HUES64 (cell line): ENCODE measurements around the gene GNAL.

Source experiments
- H3K27ac ChIP-seq: 2 replicates; pipeline ENCODE4 v1.7.0; 2013; ENCODE audit warnings: low read depth, low read length, inconsistent platforms
- H3K27me3 ChIP-seq: 2 replicates; pipeline ENCODE4 v1.6.1; 2013; ENCODE audit warnings: mild to moderate bottlenecking, low read length; ENCODE audit not compliant: insufficient read depth
- H3K36me3 ChIP-seq: 2 replicates; pipeline ENCODE4 v1.6.1; 2013; ENCODE audit warnings: mild to moderate bottlenecking, low read length; ENCODE audit not compliant: insufficient read depth
- H3K4me1 ChIP-seq: 2 replicates; pipeline ENCODE4 v1.6.1; 2013; ENCODE audit warnings: mild to moderate bottlenecking, low read length, moderate library complexity; ENCODE audit not compliant: insufficient read depth
- H3K4me3 ChIP-seq: 2 replicates; pipeline ENCODE4 v1.5.1; 2013; ENCODE audit warnings: mild to moderate bottlenecking, low read length, moderate library complexity
- H3K9ac ChIP-seq: 2 replicates; pipeline ENCODE4 v1.6.1; 2013; ENCODE audit warnings: mild to moderate bottlenecking, low read depth, low read length
- H3K9me3 ChIP-seq: 2 replicates; pipeline ENCODE4 v1.6.1; 2013; ENCODE audit warnings: low read depth, low read length; ENCODE audit not compliant: insufficient read depth
- WGBS: fragments of 150-250, 120-280 bp; methylation state at CpG from one replicate; pipeline ENCODE4 v1.1.7; 2013; ENCODE audit warnings: missing lambda C conversion rate; 5-methylcytosine and 5-hydroxymethylcytosine counted together

Gene GNAL

DNA sequence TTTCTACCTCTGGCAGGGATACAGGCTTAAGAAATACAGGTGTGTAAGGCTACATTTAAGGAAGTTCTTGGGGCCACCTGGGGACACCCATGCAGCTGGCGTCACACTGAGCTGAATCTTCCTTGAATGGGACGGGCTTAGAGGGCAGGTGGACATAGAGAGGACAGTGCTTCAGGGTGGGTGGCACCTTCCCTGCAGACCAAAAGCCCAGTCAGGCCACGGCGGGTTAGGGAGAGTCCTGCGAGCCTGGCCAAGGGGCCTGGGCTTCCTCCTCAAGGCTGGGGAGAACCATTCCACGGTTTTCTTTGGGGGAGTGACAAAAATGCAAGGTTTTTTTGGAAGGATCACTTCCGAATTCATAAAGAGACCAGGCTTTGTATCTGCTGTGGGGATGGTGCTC is 73.4 kb downstream of the GNAL start:
- H3K9ac ChIP-seq: no peak overlapping the region
- H3K27me3 ChIP-seq: no peaks in the 10 kb centered on the region
- whole genome bisulfite sequencing: 90% methylated on average over 7 of the region's 7 CpGs

DNA sequence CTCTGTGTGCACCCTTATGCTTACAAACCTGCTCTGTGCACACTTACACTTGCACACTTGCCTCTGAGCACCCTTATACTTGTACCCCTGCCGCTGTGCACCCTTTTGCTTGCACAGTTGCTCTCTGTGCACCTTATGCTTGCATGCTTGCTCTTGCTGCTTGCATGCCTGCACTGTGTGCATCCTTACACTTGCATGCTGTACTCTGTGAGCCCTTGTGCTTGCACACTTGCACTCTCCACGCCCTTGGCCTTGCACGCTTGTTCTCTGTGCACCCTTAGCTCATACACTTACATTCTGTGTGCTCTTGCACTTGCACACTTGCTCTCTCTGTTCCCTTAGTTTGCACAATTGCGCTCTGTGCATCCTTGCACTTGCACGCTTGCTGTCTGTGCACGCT is 78.3 kb downstream of the GNAL start:
- Histone ChIP-seq H3K36me3 (no peaks in the 10 kb centered on the region), H3K4me1 (peaks cover 19% of the 10 kb centered on the region), H3K9ac (no peak overlapping the region), H3K4me3 (no peak overlapping the region), H3K9me3 (no peaks in the 10 kb centered on the region), H3K27ac (no peak overlapping the region), H3K27me3 (no peaks in the 10 kb centered on the region)
- WGBS: 94% methylated on average over 6 of the region's 6 CpGs

More for the DNA sequence above, 73.4 kb downstream of the GNAL start:
- Histone ChIP-seq H3K4me1 (peaks cover 22% of the 10 kb centered on the region), H3K27ac (no peak overlapping the region), H3K9me3 (no peaks in the 10 kb centered on the region), H3K4me3 (no peak overlapping the region), H3K36me3 (no peaks in the 10 kb centered on the region)

- H3K9me3 ChIP-seq: no peaks in the 10 kb centered on the region
- WGBS: 97% methylated on average over 4 of the region's 4 CpGs
- no peaks in the 10 kb centered on the region for H3K36me3 ChIP-seq
- no peak overlapping the region for H3K27ac ChIP-seq
- H3K4me3 ChIP-seq: no peak overlapping the region
- no peak overlapping the region for H3K9ac ChIP-seq
- no peaks in the 10 kb centered on the region for H3K27me3 ChIP-seq
- peaks cover 19% of the 10 kb centered on the region for H3K4me1 ChIP-seq
Measured at GRCh38 chr18:11767935-11768334, 78.9 kb downstream of the GNAL start.

- 94% methylated on average over 16 of the region's 16 CpGs for WGBS
Measured at GRCh38 chr18:11775436-11776174, 86.5 kb downstream of the GNAL start.

DNA sequence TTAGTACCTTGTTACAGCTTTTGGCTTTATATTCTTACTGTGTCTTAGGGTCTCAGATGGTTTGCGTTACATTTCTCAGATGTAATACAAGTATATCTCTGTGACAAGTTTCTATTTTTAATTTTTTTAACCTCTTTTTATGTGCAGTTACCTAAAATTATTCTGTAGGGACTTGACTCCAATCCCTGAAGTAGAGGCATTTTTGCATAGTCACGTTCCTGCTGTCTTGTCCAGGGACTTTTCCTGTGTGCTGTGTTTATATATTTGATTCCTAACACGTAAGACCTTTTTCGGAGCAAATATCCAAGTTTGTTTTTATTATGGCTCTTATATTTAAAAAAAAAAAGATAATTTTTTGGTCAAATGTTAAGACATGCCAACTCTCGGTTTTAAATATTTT is 91.0 kb downstream of the GNAL start:
- Histone ChIP-seq H3K4me1 (peaks cover 13% of the 10 kb centered on the region), H3K27ac (no peak overlapping the region), H3K9ac (no peak overlapping the region), H3K36me3 (no peaks in the 10 kb centered on the region), H3K27me3 (no peaks in the 10 kb centered on the region), H3K4me3 (no peak overlapping the region), H3K9me3 (no peaks in the 10 kb centered on the region)
- 97% methylated on average over 5 of the region's 5 CpGs for WGBS

More at GRCh38 chr18:11775436-11776174, 86.5 kb downstream of the GNAL start:
- H3K9ac ChIP-seq: no peak overlapping the region
- H3K4me3 ChIP-seq: no peak overlapping the region
- H3K27ac ChIP-seq: no peak overlapping the region
- H3K9me3 ChIP-seq: no peaks in the 10 kb centered on the region
- H3K36me3 ChIP-seq: no peaks in the 10 kb centered on the region
- no peaks in the 10 kb centered on the region for H3K4me1 ChIP-seq
- H3K27me3 ChIP-seq: no peaks in the 10 kb centered on the region

GRCh38 chr18:11783716-11784331 is 94.8 kb downstream of the GNAL start:
- H3K4me3 ChIP-seq: no peak overlapping the region
- no peaks in the 10 kb centered on the region for H3K9me3 ChIP-seq
- no peaks in the 10 kb centered on the region for H3K27me3 ChIP-seq
- no peak overlapping the region for H3K9ac ChIP-seq
- no peaks in the 10 kb centered on the region for H3K36me3 ChIP-seq
- H3K27ac ChIP-seq: no peak overlapping the region
- H3K4me1 ChIP-seq: peaks cover 31% of the 10 kb centered on the region
- WGBS: 79% methylated on average over 7 of the region's 7 CpGs

DNA sequence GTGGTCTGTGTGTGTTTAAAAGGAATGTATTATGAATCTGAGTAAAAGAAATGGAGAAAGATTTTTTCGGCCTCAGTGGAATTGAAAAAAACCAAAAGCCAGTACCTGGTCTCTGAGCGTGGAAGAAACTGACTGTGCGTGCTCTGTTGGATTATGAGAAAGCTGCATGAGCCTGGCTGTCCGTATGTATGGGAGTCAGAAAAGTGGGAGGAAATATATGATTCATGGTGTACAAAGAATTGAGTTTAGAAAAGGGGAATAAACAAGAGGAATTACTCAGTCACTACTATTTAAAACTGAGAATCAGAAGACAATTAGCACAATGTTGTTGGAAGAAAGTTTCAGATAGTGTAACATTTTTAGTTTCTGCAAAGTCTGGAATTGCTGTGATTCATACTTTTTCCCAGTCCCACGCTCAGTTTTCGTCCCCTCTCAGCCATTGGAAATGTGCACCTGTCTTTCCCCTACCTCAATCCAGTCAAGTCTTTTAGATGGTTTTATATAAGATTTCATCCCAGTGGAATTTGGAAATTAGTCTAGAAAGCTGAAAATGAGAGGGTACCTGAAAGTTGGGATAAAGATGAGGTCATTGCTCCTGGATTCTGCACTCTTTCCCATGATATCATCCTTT is 95.7 kb downstream of the GNAL start:
- Histone ChIP-seq H3K27me3 (no peaks in the 10 kb centered on the region), H3K9ac (no peak overlapping the region), H3K27ac (no peak overlapping the region), H3K9me3 (no peaks in the 10 kb centered on the region), H3K4me3 (no peak overlapping the region), H3K4me1 (peaks cover 40% of the 10 kb centered on the region), H3K36me3 (no peaks in the 10 kb centered on the region)
- 93% methylated on average over 5 of the region's 6 CpGs for WGBS

DNA sequence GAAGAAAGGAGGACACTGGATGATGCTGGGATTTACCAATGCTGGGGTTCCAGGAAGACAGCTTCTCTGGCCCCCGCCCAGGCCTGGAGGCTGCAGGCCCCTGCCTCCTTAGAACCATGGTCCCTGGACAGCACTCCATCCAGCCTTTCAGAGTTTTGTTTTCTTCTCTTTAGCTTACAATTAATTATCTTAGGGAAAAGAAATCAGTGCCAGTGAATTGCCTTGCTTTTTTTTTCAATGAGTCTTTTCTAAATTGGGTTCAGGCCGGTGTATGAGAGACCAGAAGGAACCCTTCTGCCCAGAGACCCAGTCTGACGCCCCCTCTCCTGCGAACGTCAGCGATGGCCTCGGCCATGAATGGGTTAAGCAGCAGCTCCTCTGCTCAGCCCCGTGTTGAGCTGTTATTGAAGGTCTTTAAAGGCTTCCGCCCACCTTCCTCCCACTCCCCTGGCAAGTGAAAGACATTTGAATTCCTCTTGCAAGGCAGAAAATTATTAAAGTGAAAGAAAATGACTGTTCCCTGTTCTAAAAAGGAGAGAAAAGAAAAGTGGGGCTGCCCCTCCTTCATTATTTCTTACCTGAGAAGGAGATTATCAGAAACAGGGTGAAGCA is 96.5 kb downstream of the GNAL start:
- Histone ChIP-seq H3K4me3 (peak overlapping the region; percentile 10; the same call in 1 of the 2 replicates), H3K27ac (peak overlapping the region; percentile 80), H3K27me3 (no peaks in the 10 kb centered on the region), H3K4me1 (peaks cover 47% of the 10 kb centered on the region), H3K9ac (no peak overlapping the region), H3K36me3 (no peaks in the 10 kb centered on the region), H3K9me3 (no peaks in the 10 kb centered on the region)
- 5% methylated on average over 8 of the region's 9 CpGs for WGBS

DNA sequence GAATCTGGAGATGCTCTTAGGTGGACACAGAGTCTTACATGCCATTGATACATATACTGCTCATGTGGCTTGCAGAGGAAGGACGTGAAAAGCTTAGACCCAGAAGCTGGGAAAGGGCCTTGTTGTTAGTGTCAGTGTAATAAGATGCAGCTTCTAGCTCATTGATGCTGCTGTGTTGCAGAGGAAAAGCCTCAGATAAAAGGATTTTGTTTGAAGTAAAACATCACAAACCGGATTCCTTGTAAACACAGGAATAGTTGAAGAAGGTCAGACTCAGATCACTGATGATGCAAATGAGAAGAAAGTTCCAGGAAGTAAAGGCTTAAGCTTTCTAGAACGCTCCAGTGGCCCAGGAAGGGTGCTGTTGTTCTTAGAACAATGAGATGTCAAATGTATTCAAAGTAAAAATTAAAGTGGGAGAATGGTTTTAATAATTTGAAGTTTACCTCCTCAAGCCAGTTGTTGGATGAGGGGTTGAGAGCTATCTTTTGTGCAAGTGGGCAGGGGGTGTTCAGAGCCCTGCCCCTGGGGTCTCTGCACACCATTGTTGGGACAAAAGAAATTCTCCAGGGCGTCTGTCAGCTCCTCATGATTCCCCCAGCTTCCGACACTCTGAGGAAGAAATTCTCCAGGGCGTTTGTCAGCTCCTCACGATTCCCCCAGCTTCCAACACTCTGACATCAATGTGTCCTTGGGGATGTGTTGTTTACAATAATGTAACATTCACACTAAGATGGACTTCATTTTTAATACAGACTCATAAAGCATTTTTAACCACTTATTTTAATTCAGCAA is 100.8 kb downstream of the GNAL start:
- H3K27ac ChIP-seq: peak overlapping the region; percentile 78
- no peaks in the 10 kb centered on the region for H3K9me3 ChIP-seq
- peaks cover 46% of the 10 kb centered on the region for H3K4me1 ChIP-seq
- 31% methylated on average over 7 of the region's 7 CpGs for WGBS
- H3K4me3 ChIP-seq: no peak overlapping the region
- H3K27me3 ChIP-seq: no peaks in the 10 kb centered on the region
- H3K9ac ChIP-seq: no peak overlapping the region; the same call in 1 of the 2 replicates
- H3K36me3 ChIP-seq: no peaks in the 10 kb centered on the region

DNA sequence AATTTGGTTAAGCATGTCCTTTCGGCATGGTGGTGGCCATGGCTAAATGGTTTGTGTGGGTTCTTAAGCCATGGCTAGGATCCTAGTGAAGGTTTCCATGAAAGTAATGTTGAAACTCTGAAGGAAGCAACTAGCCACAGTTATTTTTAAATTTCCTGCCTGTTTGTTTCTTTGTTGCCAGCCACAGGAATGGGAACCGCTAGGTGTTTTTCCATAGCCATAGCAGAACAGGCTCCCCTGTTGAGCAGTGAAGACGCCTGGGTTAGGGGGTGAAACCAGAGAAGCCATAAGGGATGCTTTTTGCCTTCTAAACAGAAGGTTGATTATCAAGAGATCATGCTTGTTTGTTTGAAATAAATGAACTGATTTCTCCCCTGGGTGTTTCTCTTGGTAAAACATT is 102.1 kb downstream of the GNAL start:
- 52% methylated on average over 3 of the region's 3 CpGs for WGBS
- Histone ChIP-seq H3K4me1 (peaks cover 34% of the 10 kb centered on the region), H3K27ac (peak overlapping the region; percentile 43; the same call in 1 of the 2 replicates), H3K4me3 (no peak overlapping the region), H3K9ac (no peak overlapping the region), H3K27me3 (no peaks in the 10 kb centered on the region), H3K9me3 (no peaks in the 10 kb centered on the region), H3K36me3 (no peaks in the 10 kb centered on the region)
